DMS153 treated with DMSO at 0.1 percent for 48 hours (cell line): ENCODE results near the gene EFEMP1.

ENCODE experiments used
- DNase-seq: peaks from one replicate; lab custom pipeline; 2025; ENCODE audit not compliant: unreplicated experiment; lab: John Stamatoyannopoulos, UW

The EFEMP1 gene

DNA sequence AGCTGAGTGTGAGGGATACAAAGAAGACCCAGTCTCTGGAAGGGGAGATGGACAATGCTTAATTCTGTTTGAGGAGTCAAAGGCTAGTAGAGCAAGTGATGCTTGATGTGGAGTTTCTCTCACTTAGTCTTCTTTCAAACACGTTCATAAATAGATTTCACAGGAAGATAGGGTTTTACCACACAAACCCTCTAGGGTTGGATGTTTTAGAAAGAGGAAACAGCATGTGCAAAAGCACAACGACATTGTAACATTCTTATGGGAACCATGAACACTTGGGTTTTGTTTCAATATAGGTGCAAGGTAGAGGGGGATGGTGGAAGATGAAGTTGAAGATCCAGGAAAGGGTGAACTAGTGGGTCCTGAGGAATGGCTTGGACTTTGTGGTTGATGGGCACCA is 10.8 kb upstream of the EFEMP1 start:
- no peak for DNase-seq

DNA sequence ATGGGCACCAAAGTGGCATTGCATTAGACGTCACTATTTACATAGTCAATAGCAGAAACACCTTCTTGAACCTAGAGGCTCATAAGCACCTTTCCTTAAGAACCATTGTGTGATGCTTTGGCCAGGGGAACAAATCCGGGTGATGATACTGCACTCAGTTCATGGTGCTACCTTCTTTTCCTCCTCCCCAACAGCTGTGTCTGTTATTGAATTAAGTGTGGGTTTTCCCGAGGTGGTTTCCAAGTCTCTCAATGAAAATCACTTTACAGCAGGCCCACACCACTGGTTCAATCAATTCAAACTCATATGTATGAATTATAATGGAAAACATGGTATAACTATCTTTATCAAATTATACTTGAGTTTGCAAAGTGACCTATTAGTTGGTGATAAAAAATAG is 9.3 kb upstream of the EFEMP1 start:
- no peak for DNase-seq

DNA sequence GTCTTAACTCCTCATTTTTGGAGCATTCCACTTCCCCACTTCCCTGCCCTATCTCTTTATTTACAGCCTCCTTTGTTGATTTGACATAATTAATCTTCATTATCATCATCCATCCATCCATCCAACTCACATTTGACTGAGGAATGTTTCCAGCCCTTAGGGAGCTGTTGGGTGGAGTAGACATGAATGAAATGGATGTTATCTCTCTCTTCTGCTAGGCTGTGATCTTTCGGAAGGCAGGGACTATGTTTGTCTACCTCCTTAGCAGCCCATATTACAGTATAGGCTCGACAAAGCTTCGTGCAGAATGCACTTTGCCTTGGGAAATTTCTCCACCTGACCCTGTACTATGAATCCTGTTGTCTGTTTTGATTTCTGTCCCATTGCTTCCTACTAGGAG is 7.7 kb upstream of the EFEMP1 start:
- no peak for DNase-seq

DNA sequence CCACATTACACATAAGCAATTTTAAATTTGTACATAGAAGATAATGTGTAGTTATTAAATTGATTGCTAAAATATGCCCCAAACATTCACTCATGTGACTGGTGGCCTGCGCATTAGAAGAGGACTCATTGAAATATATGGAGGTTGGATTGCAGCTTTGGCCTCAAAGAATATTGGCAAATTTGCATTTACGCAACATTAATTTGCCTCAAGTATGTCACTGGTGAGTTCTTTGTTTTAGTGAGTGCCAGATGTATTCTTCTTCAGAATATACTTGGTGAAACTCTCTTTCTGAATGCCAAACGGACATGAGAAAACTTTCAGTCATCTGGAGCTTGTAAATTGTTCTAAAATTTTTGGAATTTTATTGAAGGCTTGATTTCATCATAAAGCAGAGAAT is 5.9 kb upstream of the EFEMP1 start:
- no peak for DNase-seq

DNA sequence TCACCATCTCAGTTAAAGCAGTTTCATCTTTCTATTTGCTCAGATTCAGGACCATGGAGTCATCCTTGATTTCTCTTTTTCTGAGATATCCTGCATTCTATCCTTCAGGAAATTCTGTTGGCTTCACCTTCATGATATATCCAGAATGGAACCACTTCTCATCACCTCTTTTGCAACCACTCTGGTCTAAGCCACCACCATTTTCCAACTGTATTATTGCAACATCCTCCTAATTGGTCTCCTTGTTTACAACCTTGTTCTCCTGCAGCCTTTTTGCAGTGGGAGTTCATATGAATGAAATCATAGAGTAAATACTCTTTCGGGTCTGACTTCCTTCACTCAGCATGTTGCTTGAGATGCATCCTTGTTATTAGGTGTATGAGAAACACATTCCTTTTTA is 3.4 kb upstream of the EFEMP1 start:
- DNase-seq: no peak

DNA sequence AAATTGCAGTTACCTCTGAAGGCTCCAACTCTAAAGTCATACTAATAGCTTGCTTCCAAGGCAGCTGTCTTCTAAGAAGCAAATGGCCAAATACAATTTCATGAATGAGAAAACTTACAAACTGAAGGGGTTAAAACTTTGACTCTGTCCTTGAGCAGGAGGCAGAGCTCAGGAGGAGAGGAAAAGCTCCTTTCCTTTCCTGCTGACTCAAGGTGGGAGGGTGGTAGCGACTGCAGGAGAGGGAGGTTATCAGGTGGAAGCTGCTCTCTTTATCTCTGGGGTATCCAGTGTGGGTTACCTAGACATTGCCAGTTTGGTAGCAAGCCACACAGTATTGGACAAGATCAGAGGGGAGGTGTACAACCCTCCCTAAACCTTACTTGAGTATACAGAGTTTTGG is 2.7 kb upstream of the EFEMP1 start:
- DNase-seq: no peak

DNA sequence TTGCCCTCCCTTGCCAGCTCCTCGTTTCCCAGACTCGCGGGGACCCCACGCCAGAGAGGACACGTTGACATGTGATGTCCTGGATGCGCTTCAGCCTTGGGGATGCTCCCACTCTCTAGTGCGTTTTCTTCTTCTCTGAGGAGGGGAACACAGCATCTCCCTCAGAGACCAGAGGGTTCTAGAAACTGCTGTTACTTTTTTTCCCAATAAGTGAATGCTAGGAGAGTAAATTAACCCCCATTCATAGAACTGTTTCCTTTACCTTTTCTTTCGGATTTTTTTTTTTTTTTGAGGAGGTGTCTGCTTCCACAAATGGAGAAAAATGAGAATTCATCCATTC is 370 bp upstream of the EFEMP1 start:
- DNase-seq: no peak

DNA sequence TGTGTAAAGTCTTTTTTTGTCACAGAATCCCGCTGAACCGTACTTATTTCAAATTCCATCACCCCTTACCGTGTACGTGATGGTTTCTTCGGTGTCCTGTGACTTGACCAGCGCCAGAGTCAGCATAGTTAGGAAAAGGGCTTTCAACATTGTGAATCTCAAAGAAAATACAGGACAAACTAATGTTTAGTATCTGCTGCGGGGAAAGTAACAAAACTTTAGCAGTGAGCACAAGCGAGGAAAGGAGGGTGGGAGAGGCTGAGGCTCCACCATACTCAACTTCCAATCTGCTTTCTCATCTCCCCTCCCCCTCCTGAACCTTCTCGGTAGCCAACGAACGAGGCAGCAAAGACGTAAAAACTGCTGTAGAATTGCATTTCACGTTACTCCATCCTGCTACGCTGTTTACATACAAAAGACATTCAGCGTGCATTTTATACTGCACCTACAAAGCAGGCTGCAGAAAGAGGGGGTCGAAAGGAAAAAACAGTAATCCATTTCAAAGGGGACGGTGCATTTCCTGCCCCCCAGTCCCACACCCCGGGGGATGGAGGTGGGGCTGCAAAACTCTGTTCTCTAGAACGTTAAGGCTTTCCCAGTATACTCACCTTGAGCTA is 1.2 kb downstream of the EFEMP1 start:
- no peak for DNase-seq

DNA sequence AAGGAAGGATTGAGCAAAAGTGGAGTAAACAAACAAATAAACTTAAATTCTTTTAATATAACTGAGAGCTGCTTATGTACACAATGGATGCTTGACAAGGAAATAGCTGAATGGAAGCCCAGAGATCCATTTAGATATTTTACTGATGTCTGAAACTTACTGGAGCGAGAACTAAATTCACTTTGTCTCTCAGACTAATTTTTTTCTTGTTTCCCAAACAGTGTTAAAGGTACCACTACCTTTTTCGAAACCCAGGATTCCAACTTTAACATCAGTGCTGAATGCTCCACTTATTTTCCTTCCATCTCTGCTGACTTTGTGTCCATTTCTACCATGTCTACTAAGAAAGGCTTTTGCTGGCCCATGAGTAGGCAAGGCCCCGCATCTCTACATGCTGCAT is 4.0 kb downstream of the EFEMP1 start:
- no peak for DNase-seq

DNA sequence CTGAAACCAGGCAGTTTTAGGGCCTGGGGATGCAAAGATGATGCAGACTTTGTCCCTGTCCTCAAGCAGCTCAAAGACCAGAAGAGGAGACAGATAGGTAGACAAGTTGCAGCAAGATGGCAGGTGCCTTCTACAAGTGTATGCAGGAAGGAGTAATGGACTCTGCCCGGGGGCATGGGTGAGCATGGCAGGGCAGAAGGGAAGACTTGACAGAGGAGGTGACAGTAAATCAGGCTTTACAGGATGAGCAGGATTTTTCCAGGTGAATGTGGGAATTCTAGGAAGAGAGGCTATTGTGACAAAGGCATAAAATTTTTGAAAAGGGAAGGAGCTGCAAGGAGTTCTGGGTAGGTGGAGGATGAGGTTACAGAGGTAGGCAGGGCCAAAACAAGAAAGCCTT is 4.7 kb downstream of the EFEMP1 start:
- no peak for DNase-seq

DNA sequence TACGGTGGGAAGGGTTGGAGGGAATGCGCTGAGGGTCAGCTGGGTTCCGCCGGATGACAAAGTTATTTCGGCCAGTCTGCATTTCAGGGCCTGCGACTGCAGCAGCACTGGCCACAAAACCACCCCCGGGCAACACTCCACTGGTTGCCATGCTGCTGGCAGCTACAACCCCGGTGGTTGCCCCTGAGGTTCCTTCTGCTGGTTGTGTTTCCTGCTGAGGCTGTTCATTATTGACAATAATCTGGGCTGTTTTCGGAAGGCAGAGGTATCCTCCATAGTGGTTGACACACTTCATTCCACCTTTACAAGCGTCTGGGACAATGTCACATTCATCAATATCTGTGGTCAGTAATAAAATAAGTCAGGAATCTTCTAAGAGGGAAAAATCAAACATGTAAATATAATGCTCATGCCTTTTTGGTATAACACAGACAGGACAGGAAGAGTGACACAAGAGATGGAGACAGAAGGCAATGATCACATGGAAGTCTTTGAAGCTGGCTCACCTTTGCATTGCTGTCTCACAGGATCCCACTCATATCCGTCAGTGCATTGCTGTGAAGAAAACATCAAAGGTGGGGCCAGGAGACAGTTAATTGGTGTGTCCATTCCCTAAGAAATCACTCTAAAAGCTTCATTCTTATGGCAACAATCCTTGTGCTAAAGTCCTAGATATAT is 5.7 kb downstream of the EFEMP1 start:
- no peak for DNase-seq

DNA sequence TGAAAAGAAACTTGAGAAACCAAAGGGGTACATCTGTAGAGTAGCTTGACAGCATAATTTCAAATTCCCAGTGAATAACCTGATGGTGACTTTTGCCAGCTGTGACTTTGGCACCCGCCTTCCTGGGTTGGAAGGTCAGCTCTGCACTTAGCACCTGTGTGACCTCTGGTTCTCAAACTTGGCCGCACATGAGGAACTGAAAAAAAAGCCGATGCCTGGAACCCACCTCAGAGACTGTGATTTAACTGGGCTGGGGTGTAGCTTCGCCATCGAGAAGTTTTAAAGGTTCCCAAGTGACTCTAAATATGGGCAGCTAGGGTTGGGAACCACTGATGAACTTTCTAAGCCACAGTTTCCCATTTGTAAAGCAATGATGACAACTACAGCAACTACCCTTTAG is 6.5 kb downstream of the EFEMP1 start:
- DNase-seq: no peak

DNA sequence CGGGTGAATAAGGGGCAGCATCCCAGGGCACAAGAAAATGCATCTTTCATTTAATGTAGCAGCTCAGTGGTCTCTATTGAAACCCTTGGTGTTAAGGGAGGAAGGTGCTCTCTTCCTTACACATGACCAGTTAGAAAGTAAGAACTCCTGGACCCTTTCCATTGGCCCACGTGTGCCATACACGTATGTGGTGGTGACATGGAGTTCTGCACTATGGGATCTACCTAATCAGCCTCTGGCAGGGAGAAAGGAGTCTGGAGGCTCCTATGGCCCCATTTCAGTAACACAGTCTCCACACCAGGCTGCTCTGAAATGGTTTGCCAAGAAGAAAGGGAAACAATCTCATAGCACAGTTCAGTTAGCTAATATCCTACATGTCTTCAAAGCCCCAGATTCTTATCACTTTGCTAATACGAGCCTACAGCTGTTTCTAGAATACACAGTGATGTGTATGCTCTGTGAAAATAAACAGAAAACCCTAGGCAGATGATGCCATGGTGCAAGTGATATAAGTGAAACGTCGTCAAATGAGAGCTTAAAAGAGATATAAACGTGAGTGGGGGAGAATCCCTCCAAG is 7.0 kb downstream of the EFEMP1 start:
- no peak for DNase-seq

DNA sequence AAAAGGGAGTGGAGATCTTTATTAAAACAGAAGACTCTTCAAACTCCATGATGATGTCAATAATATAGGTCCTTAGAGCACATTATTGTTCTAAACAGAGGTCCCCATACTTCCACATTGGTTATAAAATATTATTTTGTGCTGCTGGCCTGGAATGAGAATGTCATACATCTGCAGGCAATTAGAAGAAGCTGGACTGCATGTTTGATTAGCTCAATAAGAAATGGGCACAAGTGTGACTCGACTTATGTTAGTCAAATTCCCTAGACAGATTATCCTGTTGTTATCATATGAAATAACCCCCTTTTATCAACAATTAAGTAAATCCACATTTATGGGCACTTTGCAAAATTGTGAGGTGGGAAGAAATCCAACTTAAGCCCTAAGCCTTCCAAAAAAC is 8.8 kb downstream of the EFEMP1 start:
- DNase-seq: no peak

DNA sequence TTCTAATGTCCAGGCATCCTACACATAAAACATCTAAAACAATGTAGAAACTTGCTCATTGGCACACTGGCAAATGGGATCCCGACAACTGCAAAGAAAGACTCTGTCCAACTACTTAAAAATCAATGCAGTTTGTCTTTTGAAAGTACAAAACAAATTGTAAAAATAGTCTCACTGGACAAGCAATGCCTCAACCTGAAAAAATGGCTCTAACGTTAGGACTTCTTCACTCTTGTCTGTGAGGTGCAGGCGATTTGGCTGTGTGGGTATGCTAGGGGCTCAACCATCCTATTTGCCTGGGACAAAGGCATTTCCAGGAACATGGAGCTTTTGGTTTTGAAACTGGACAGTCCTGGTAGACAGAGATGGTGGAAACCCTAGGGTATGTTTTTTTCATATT is 10.7 kb downstream of the EFEMP1 start:
- DNase-seq: no peak

DNA sequence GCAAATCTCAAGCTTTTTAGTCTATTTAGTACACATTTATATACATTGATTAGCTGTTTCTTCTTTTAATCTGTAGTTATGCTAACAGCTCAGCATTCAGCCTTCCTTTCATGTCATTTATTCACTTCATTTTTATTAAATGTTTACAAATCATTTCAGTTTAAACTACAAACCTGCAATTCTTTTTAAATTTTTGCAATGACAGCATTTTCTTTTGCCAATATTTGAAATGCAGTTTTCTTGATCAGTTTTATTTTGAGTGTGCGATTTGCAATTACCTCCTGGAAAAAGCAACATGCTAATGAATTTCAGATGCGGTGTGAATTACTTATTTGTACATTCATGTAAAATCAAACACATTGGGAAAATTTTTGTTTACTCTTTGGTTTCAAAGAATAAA is 13.5 kb downstream of the EFEMP1 start:
- DNase-seq: no peak

DNA sequence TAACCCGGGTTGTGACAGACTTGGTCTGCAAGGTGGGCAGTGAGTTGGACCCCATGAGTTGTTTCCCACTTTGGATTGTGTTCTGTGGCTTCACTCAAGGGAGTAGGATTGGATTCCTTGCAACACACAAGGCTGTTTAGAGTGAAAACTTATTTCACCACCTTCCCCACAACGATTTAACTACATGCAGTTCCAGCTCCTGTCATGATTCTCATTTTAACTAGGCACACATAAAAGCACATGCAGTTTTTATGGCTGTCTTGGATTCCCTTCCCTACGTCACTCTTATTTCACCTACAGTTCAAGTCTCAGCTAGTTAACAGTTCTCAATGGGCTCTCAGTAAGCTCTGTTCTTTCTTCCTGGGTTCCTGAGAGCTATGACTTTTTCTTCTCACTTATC is 15.9 kb downstream of the EFEMP1 start:
- DNase-seq: no peak

DNA sequence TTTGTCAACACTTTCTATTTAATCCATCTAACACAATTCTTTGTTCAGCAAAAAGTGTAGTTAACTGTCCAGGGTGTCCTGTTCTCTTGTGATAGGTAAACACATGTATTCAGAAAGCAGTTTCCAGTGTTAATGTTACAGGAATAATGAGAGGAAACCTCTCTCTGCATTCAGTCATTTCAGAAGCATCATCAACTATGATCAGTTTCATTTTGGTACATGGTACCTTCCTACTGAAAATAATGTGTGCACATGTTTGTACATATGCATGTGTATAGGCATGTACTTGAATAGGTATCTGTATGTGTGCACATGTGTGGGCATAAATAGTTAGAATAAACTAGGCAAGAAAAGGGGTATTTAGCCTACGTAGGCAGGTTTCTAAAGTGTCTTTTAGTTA is 16.6 kb downstream of the EFEMP1 start:
- no peak for DNase-seq

DNA sequence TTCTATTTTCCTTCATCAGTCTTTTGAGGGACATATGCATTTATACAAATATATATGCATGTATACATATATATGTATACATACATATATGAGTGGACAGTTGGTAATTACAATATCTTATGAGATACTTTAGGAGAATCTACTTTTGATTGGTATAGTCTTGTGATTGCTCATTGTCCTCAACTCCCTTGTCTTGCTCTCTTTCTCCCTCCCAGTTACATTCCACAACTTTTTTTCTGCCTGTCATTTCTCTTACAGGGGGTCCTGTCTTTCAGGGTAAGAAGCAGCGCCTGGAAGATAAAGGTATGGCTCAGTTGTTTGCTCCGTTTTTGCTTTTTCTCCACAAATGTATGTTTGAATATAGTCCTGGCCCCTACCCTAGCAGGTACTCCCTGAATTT is 19.9 kb downstream of the EFEMP1 start:
- DNase-seq: no peak

DNA sequence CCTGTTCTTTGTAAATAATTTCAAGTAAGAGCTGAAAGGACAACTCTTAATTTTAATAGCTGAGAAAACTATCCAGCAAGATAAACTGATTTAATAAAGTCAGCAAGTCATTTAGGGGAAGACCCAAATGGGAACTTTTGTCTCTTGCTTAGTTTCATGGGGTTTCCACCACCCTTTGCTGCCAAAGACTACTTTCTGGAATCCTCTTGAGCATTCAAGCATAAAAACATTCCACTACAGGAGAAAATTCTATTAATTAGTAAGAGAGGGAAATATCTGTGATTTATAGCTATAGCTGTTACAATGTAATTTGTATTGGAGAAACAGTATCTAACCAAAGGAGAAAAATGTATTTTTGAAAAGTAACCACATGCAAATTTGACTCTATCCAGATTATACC is 20.6 kb downstream of the EFEMP1 start:
- DNase-seq: no peak

DNA sequence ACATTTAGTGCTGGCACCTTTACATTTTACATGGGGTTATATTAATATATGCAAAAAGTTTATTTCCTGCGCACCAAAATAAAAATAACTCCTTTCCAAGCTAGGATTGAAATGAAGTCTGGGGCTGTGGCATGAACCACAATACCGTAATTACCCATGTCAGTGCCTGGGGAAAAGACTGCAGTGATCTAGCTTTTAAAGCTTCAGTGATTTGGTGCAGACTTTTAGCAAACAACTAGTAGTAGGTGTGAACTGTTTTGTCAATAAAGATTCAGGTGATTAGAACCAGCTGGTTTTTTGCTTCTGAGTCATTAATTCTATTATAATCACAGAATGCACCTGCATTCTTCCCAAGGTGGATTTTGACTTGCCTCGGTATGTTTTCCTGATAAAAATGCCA is 21.2 kb downstream of the EFEMP1 start:
- no peak for DNase-seq

DNA sequence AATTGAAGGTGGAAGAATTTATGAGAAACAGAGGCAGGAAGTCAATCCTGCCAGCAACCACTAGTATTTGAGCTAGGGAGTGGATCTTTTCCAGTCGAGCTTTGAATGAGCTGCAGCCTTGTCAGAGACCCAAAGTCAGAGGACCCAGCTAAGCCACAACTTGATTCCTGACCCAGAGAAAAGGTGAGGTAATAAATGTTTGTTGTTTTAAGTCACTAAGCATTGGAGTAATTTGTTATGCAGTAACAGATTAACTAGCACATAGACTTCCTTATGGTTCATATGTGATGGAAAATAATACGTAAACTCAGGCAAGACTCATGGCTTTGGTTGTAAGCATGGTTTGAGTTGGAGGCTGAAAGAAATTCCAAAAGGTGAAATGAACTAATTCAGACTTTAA is 21.6 kb downstream of the EFEMP1 start:
- DNase-seq: no peak

DNA sequence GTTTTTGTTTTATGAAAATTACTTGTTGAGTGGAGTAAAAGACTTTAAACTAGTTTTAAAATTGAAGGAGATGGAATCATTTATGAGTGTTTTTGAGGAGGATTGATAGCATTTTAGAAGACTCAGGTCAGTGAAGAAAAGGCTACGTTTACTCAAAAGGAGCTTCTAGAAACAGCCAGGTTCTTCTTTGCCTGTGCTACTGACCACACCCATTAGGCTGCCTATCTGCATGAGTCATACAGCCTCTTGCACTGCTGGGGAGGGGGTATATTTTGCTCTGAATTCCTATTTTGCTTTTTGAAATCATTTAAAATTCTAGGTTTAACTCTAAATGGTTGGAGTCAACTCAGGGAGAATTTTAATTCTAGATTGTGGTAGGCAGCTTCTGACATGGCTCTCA is 22.3 kb downstream of the EFEMP1 start:
- no peak for DNase-seq
